ENCODE measurements around the gene PDAP1.
A peak's percentile ranks its signal among the peaks of the same experiment; 100 is the strongest.
"Not testable (repeated sequence)": the region's sequence is repeated elsewhere in the genome, so short reads cannot be mapped to it uniquely, and the experiment has no call there.

The PDAP1 gene

GRCh38 chr7:99374111-99375064 is 34.0 kb downstream of the PDAP1 start, which contains the start of gene ARPC1B:
TSS of gene ARPC1B (plus strand) at chr7:99374730. CDS start at chr7:99385715, 10,985 bp downstream.
- DNase-seq, result peak; percentile 47

GRCh38 chr7:99373091-99374066 is 35.0 kb downstream of the PDAP1 start:
- DNase-seq, result no peak

- DNase-seq, result peak; percentile 53
Observed at GRCh38 chr7:99372275-99373090, 35.9 kb downstream of the PDAP1 start.

- DNase-seq, result no peak
Observed at GRCh38 chr7:99371376-99371920, 36.9 kb downstream of the PDAP1 start.

- DNase-seq, result no peak
Observed at GRCh38 chr7:99369767-99370391, 38.5 kb downstream of the PDAP1 start.

GRCh38 chr7:99368750-99369389 is 39.5 kb downstream of the PDAP1 start:
- no peak for DNase-seq

- no peak for DNase-seq
Observed at GRCh38 chr7:99366646-99367045, 41.8 kb downstream of the PDAP1 start.

GRCh38 chr7:99365318-99366141 is 42.9 kb downstream of the PDAP1 start:
- DNase-seq, result no peak

GRCh38 chr7:99363286-99363685 is 45.1 kb downstream of the PDAP1 start:
- no peak for DNase-seq

GRCh38 chr7:99362801-99363200 is 45.6 kb downstream of the PDAP1 start:
- no peak for DNase-seq

- DNase-seq, result no peak
Observed at GRCh38 chr7:99359465-99360154, 48.8 kb downstream of the PDAP1 start.

- not testable (repeated sequence) for DNase-seq
Observed at GRCh38 chr7:99358521-99358920, 49.9 kb downstream of the PDAP1 start.

- DNase-seq, result no peak
Observed at GRCh38 chr7:99357701-99358490, 50.5 kb downstream of the PDAP1 start.

- DNase-seq, result no peak
Observed at GRCh38 chr7:99355098-99355497, 53.3 kb downstream of the PDAP1 start.

- no peak for DNase-seq
Observed at GRCh38 chr7:99352247-99352646, 56.1 kb downstream of the PDAP1 start.

- not testable (repeated sequence) for DNase-seq
Observed at GRCh38 chr7:99350641-99351040, 57.8 kb downstream of the PDAP1 start.
